Esophagus squamous epithelium (tissue), 4 donors: ENCODE data around the gene HK3.

Source experiments
- CTCF ChIP-seq, 6 experiments: fragments of 450-650 bp in 4 of 6; fragments of 200-600 bp in 2 of 6; sonication (generic) in 2 of 6; IDR thresholded peaks; one replicate each; pipeline ENCODE4 v1.5.1; 2016 to 2019; ENCODE audit warnings: antibody characterized with exemption in 6 of 6, mild to moderate bottlenecking in 4 of 6, moderate library complexity in 4 of 6
- POLR2A ChIP-seq, 4 donors: fragments of 450-650 bp; IDR thresholded peaks; one replicate each; pipeline ENCODE4 v1.6.1; 2017; ENCODE audit warnings: antibody characterized with exemption in 4 of 4, mild to moderate bottlenecking in 4 of 4, moderate library complexity in 3 of 4

- TF ChIP-seq CTCF (IDR thresholded peaks at IDR 0.05) (no peak), POLR2A (IDR thresholded peaks at IDR 0.05) (no peak)
Measured at GRCh38 chr5:176927562-176927961, 28.4 kb upstream of the HK3 start.
